ENCODE results near the gene ZNF823. TPM values are rescaled to one million over a fixed set of nuclear protein-coding genes. Genes with fewer than 3 reads are reported as not detected.

ZNF823 gene
- total RNA-seq, 2 experiments from 2014 or later, result 5.7 to 7.0 TPM

- intact Hi-C loops (cut with micrococcal nuclease; ENCODE audit: unreplicated experiment), result no loop called here
- CTCF ChIA-PET (ENCODE audit: unreplicated experiment), result no interaction called here
- peaks cover 13% of the 10 kb centered on the region; the same call in 1 of the 2 replicates for H3K9me3 ChIP-seq (ENCODE audit: low read length)
Measured at GRCh38 chr19:11769995-11770394, 31.2 kb upstream of the ZNF823 start.

DNA sequence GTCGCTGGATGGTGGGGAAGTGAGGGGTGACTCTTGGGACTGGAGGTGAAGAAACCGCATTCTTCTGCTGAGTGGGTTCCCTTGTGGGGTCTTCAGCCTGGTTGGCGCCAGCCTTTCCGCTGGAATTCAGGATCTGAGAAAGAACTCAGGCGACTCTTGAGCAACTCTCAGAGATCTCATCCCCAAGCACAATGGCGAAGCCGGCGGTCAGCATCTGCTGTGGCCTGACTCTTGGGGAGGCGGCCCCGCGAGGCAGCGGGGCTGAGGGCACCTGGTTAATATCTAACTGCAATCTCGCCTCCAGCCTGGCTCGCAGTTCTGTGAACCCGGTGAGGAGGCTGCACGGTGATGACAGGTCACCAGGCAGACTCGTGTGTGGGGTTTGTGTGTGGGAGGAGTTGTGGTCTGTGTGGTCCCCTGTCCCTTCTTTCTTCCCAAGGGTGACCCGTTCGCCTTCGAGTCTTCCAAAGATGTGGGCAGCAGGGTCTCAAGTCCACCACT lies 28.9 kb upstream of the ZNF823 start:
- H3K79me2 ChIP-seq (ENCODE audit: insufficient read depth, low read depth, low read length), result no peaks in the 10 kb centered on the region
- peak overlapping the region; percentile 70 for H3K4me2 ChIP-seq (ENCODE audit: low read length)
- BruUV-seq (replicated peaks), result no TSS peak
- ChIA-PET POLR2A (no interaction called here), CTCF (ENCODE audit: unreplicated experiment) (no interaction called here)
- peaks cover 23% of the 10 kb centered on the region; the same call in 1 of the 2 replicates for H3K9me3 ChIP-seq (ENCODE audit: low read length)
- intact Hi-C loops (cut with micrococcal nuclease; ENCODE audit: unreplicated experiment), result no loop called here
- peaks cover 15% of the 10 kb centered on the region; the same call in 1 of the 2 replicates for H3K36me3 ChIP-seq (ENCODE audit: insufficient read depth, low read length)
- H3K27ac ChIP-seq (ENCODE audit: low read depth, low read length, poor library complexity, severe bottlenecking), result peak overlapping the region; percentile 28
- peak overlapping the region; percentile 96 for H3K4me3 ChIP-seq (ENCODE audit: low read depth, low read length, poor library complexity, severe bottlenecking)
- DNase-seq (ENCODE audit: low spot score), result peak; percentile 53
- TF ChIP-seq, protein P1, sequence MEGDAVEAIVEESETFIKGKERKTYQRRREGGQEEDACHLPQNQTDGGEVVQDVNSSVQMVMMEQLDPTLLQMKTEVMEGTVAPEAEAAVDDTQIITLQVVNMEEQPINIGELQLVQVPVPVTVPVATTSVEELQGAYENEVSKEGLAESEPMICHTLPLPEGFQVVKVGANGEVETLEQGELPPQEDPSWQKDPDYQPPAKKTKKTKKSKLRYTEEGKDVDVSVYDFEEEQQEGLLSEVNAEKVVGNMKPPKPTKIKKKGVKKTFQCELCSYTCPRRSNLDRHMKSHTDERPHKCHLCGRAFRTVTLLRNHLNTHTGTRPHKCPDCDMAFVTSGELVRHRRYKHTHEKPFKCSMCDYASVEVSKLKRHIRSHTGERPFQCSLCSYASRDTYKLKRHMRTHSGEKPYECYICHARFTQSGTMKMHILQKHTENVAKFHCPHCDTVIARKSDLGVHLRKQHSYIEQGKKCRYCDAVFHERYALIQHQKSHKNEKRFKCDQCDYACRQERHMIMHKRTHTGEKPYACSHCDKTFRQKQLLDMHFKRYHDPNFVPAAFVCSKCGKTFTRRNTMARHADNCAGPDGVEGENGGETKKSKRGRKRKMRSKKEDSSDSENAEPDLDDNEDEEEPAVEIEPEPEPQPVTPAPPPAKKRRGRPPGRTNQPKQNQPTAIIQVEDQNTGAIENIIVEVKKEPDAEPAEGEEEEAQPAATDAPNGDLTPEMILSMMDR (conservative IDR thresholded peaks at IDR 0.05; ENCODE audit: low read length), result no peak
- no peak for TF ChIP-seq EZH2phosphoT487 (IDR thresholded peaks at IDR 0.05; ENCODE audit: borderline replicate concordance, low read depth, low read length)
- H2AFZ ChIP-seq (ENCODE audit: low read length), result peak overlapping the region; percentile 97
- H3K4me1 ChIP-seq (ENCODE audit: insufficient read depth, low read length, poor library complexity, severe bottlenecking), result peaks cover 14% of the 10 kb centered on the region
- H3K9me2 ChIP-seq (ENCODE audit: insufficient read depth, low read length), result no peaks in the 10 kb centered on the region
- no peaks in the 10 kb centered on the region for H4K20me1 ChIP-seq (ENCODE audit: insufficient read depth, low read length)

More at GRCh38 chr19:11769995-11770394, 31.2 kb upstream of the ZNF823 start:
- Histone ChIP-seq H3K4me1 (ENCODE audit: insufficient read depth, low read length, poor library complexity, severe bottlenecking) (peaks cover 14% of the 10 kb centered on the region), H4K20me1 (ENCODE audit: insufficient read depth, low read length) (no peaks in the 10 kb centered on the region), H3K4me3 (ENCODE audit: low read depth, low read length, poor library complexity, severe bottlenecking) (no peak overlapping the region), H3K4me2 (ENCODE audit: low read length) (no peak overlapping the region), H3K79me2 (ENCODE audit: insufficient read depth, low read depth, low read length) (no peaks in the 10 kb centered on the region), H3K27ac (ENCODE audit: low read depth, low read length, poor library complexity, severe bottlenecking) (no peak overlapping the region), H3K9me2 (ENCODE audit: insufficient read depth, low read length) (no peaks in the 10 kb centered on the region), H3K36me3 (ENCODE audit: insufficient read depth, low read length) (peaks cover 15% of the 10 kb centered on the region; the same call in 1 of the 2 replicates), H2AFZ (ENCODE audit: low read length) (no peak overlapping the region)
- POLR2A ChIA-PET, result no interaction called here
- DNase-seq (ENCODE audit: low spot score), result no peak
- BruUV-seq (replicated peaks), result no TSS peak
- TF ChIP-seq, protein P1 (conservative IDR thresholded peaks at IDR 0.05; ENCODE audit: low read length), result no peak
- no peak for TF ChIP-seq EZH2phosphoT487 (IDR thresholded peaks at IDR 0.05; ENCODE audit: borderline replicate concordance, low read depth, low read length)
